ENCODE results near the gene PPP2R1A. TPM values are rescaled to one million over a fixed set of nuclear protein-coding genes. Genes with fewer than 3 reads are reported as not detected.

Gene PPP2R1A
- 302 TPM for total RNA-seq (ENCODE audit: unreplicated experiment)
- long read RNA-seq, full-length matches to known transcripts: 422 of 452 reads
- long read RNA-seq, partial matches to known transcripts: 22 of 452 reads
- long read RNA-seq, other reads (novel, unspliced or antisense): 8 of 452 reads

GRCh38 chr19:52189735-52190486, at the start of gene PPP2R1A:
PPP2R1A (plus strand) TSS chr19:52190052; CDS start chr19:52190097, 45 bp downstream.
- Mint-ChIP-seq H3K4me1 (ENCODE audit: unreplicated experiment) (peaks cover 19% of the 10 kb centered on the region), H3K4me3 (ENCODE audit: unreplicated experiment) (peak within 1 kb of the TSS; percentile 99), H3K27me3 (ENCODE audit: unreplicated experiment) (peaks cover 6% of the 10 kb centered on the region), H3K36me3 (ENCODE audit: low read depth, unreplicated experiment) (peaks cover 29% of the 10 kb centered on the region), H3K9me3 (ENCODE audit: unreplicated experiment) (no peaks in the 10 kb centered on the region), H3K27ac (ENCODE audit: unreplicated experiment) (peak within 1 kb of the TSS; percentile 100)
- DNase-seq (ENCODE audit: low spot score): peak; percentile 95
- TF ChIP-seq, protein P1, sequence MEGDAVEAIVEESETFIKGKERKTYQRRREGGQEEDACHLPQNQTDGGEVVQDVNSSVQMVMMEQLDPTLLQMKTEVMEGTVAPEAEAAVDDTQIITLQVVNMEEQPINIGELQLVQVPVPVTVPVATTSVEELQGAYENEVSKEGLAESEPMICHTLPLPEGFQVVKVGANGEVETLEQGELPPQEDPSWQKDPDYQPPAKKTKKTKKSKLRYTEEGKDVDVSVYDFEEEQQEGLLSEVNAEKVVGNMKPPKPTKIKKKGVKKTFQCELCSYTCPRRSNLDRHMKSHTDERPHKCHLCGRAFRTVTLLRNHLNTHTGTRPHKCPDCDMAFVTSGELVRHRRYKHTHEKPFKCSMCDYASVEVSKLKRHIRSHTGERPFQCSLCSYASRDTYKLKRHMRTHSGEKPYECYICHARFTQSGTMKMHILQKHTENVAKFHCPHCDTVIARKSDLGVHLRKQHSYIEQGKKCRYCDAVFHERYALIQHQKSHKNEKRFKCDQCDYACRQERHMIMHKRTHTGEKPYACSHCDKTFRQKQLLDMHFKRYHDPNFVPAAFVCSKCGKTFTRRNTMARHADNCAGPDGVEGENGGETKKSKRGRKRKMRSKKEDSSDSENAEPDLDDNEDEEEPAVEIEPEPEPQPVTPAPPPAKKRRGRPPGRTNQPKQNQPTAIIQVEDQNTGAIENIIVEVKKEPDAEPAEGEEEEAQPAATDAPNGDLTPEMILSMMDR (IDR thresholded peaks at IDR 0.05; ENCODE audit: unreplicated experiment): no peak

- peaks cover 46% of the 10 kb centered on the region for H3K36me3 Mint-ChIP-seq (ENCODE audit: low read depth, unreplicated experiment)
Observed at GRCh38 chr19:52141203-52141602, 48.6 kb upstream of the PPP2R1A start.

DNA sequence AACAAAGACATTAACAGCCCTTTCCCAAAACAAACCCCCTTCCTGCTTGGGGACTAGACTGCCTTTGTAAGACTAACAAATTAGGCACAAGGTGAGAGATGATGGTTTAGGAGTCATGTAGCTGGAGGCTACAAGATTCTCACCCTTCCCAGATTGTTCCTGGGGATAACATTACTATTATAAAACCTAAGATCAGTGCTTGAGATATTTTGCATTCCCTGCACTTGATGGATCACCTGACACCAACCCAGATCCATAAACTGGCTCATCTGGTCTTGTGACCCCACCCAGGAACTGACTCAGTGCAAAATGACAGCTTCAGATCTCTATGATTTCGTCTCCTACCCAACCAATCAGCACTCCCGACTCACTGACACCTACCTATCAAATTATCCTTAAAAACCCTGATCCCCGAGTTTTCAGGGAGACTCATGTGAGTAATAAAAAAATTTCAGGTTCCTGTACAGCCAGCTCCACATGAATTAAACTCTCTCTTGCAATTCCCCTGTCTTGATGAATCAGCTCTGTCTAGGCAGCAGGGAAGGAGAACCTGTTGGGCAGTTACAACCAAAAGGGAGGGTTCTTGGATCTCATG, 47.8 kb upstream of the PPP2R1A start:
- Mint-ChIP-seq H3K4me3 (ENCODE audit: unreplicated experiment) (no peak overlapping the region), H3K27ac (ENCODE audit: unreplicated experiment) (no peak overlapping the region)

More at GRCh38 chr19:52141203-52141602, 48.6 kb upstream of the PPP2R1A start:
- TF ChIP-seq, protein P1 (IDR thresholded peaks at IDR 0.05; ENCODE audit: unreplicated experiment): no peak
- no peak overlapping the region for H3K4me3 Mint-ChIP-seq (ENCODE audit: unreplicated experiment)
- peaks cover 4% of the 10 kb centered on the region for H3K9me3 Mint-ChIP-seq (ENCODE audit: unreplicated experiment)
- no peak for DNase-seq (ENCODE audit: low spot score)
- H3K4me1 Mint-ChIP-seq (ENCODE audit: unreplicated experiment): peaks cover 12% of the 10 kb centered on the region
- no peak overlapping the region for H3K27ac Mint-ChIP-seq (ENCODE audit: unreplicated experiment)
- H3K27me3 Mint-ChIP-seq (ENCODE audit: unreplicated experiment): peaks cover 16% of the 10 kb centered on the region

DNA sequence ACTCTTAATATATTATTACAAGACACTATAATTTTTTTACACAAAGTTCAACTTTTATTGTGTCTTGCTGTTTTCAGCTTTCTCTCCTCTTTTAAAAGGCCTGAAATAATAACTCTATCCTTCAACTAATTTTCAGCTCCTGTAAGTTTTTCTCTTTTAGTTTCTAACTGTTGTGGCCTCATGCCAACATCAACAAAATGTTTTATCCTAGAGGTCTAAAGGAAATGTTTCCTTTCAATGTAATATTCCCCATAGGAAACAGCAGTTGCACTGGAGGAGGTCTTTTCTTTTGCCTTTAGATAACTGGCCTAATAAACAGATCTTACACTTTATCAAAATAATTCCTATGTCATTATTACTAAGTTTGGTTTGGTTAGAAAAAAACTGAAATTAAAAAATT, 41.6 kb upstream of the PPP2R1A start:
- H3K4me1 Mint-ChIP-seq (ENCODE audit: unreplicated experiment): no peaks in the 10 kb centered on the region
- H3K36me3 Mint-ChIP-seq (ENCODE audit: low read depth, unreplicated experiment): peaks cover 34% of the 10 kb centered on the region
- DNase-seq (ENCODE audit: low spot score): no peak
- no peak overlapping the region for H3K4me3 Mint-ChIP-seq (ENCODE audit: unreplicated experiment)
- peaks cover 2% of the 10 kb centered on the region for H3K27me3 Mint-ChIP-seq (ENCODE audit: unreplicated experiment)
- H3K9me3 Mint-ChIP-seq (ENCODE audit: unreplicated experiment): peaks cover 14% of the 10 kb centered on the region
- H3K27ac Mint-ChIP-seq (ENCODE audit: unreplicated experiment): no peak overlapping the region
- TF ChIP-seq, protein P1 (IDR thresholded peaks at IDR 0.05; ENCODE audit: unreplicated experiment): no peak

More for the DNA sequence above, 47.8 kb upstream of the PPP2R1A start:
- Mint-ChIP-seq H3K36me3 (ENCODE audit: low read depth, unreplicated experiment) (peaks cover 45% of the 10 kb centered on the region), H3K9me3 (ENCODE audit: unreplicated experiment) (peaks cover 4% of the 10 kb centered on the region), H3K4me1 (ENCODE audit: unreplicated experiment) (peaks cover 12% of the 10 kb centered on the region), H3K27me3 (ENCODE audit: unreplicated experiment) (peaks cover 16% of the 10 kb centered on the region)
- TF ChIP-seq, protein P1 (IDR thresholded peaks at IDR 0.05; ENCODE audit: unreplicated experiment): no peak
- DNase-seq (ENCODE audit: low spot score): no peak
